Stimulated activated CD4-positive, alpha-beta T cell treated with anti-CD3 and anti-CD28 coated beads, Interleukin-2, amount 100 ng/mL, for 24 hours (primary cell): ENCODE results near the gene PDIA5.
"Not testable (repeated sequence)": the region's sequence is repeated elsewhere in the genome, so short reads cannot be mapped to it uniquely, and the experiment has no call there.

ENCODE experiments used
- DNase-seq, 2 donors: peaks; one replicate each; pipeline ENCODE4 v3.0.0-alpha.2; 2020

Gene PDIA5

GRCh38 chr3:123096126-123096525 lies 29.3 kb downstream of the PDIA5 start:
- no peak for DNase-seq

- no peak for DNase-seq
These were observed 29.9 kb downstream of the PDIA5 start for GRCh38 chr3:123096731-123097130.

GRCh38 chr3:123098426-123099330 lies 31.9 kb downstream of the PDIA5 start:
- no peak for DNase-seq

- no peak for DNase-seq
These were observed 32.7 kb downstream of the PDIA5 start for GRCh38 chr3:123099331-123100192.

GRCh38 chr3:123100193-123100776 lies 33.5 kb downstream of the PDIA5 start:
- DNase-seq, result no peak

GRCh38 chr3:123102249-123102648 lies 35.4 kb downstream of the PDIA5 start:
- no peak for DNase-seq

GRCh38 chr3:123102826-123103225 lies 36.0 kb downstream of the PDIA5 start:
- DNase-seq, result no peak

GRCh38 chr3:123104550-123104949 lies 37.7 kb downstream of the PDIA5 start:
- DNase-seq, result no peak

GRCh38 chr3:123105201-123106189 lies 38.7 kb downstream of the PDIA5 start:
- DNase-seq, result no peak

- no peak for DNase-seq
These were observed 43.6 kb downstream of the PDIA5 start for GRCh38 chr3:123110282-123110975.

GRCh38 chr3:123110976-123111615 lies 44.3 kb downstream of the PDIA5 start:
- no peak for DNase-seq

GRCh38 chr3:123111640-123112039 lies 44.8 kb downstream of the PDIA5 start:
- DNase-seq, result no peak

- no peak for DNase-seq
These were observed 45.4 kb downstream of the PDIA5 start for GRCh38 chr3:123112232-123112631.

- not testable (repeated sequence) for DNase-seq
These were observed 45.8 kb downstream of the PDIA5 start for GRCh38 chr3:123112656-123113055.

GRCh38 chr3:123113889-123114450 lies 47.1 kb downstream of the PDIA5 start:
- DNase-seq, result no peak

GRCh38 chr3:123116116-123116515 lies 49.3 kb downstream of the PDIA5 start:
- DNase-seq, result no peak

- no peak for DNase-seq
These were observed 52.6 kb downstream of the PDIA5 start for GRCh38 chr3:123119388-123119787.

GRCh38 chr3:123119802-123120201 lies 53.0 kb downstream of the PDIA5 start:
- no peak for DNase-seq

GRCh38 chr3:123120573-123120972 lies 53.7 kb downstream of the PDIA5 start:
- no peak for DNase-seq

GRCh38 chr3:123122057-123122456 lies 55.2 kb downstream of the PDIA5 start:
- no peak for DNase-seq
